NT2/D1 (cell line): ENCODE measurements around the gene PCP2.

Experiments used
- SUZ12 ChIP-seq: IDR thresholded peaks from 2 replicates; pipeline ENCODE4 v1.6.1; 2011; ENCODE audit not compliant: insufficient read length, insufficient read depth; ENCODE audit errors: extremely low read depth
- YY1 ChIP-seq: IDR thresholded peaks from 2 replicates; pipeline ENCODE4 v1.6.1; 2011; ENCODE audit not compliant: insufficient read length, insufficient read depth

- TF ChIP-seq YY1 (no peak), SUZ12 (no peak)
Measured at GRCh38 chr19:7676376-7676775, 42.9 kb upstream of the PCP2 start.
